GOT3 (cell line): ENCODE results near the gene PIH1D1.

Source experiments
- DNase-seq: peaks from one replicate; lab custom pipeline; 2025; ENCODE audit warnings: mixed read lengths; lab: John Stamatoyannopoulos, UW

PIH1D1 gene

GRCh38 chr19:49435670-49436069 lies 15.9 kb downstream of the PIH1D1 start:
- DNase-seq: no peak

- DNase-seq: no peak
Observed at GRCh38 chr19:49434907-49435583, 16.6 kb downstream of the PIH1D1 start.

- no peak for DNase-seq
Observed at GRCh38 chr19:49433240-49433901, 18.2 kb downstream of the PIH1D1 start.

- no peak for DNase-seq
Observed at GRCh38 chr19:49432141-49433073, 19.2 kb downstream of the PIH1D1 start.

- no peak for DNase-seq
Observed at GRCh38 chr19:49431330-49431749, 20.3 kb downstream of the PIH1D1 start.

- no peak for DNase-seq
Observed at GRCh38 chr19:49430678-49431329, 20.8 kb downstream of the PIH1D1 start.

- no peak for DNase-seq
Observed at GRCh38 chr19:49430172-49430677, 21.4 kb downstream of the PIH1D1 start.

- no peak for DNase-seq
Observed at GRCh38 chr19:49428547-49429451, 22.8 kb downstream of the PIH1D1 start.

GRCh38 chr19:49427855-49428546 lies 23.6 kb downstream of the PIH1D1 start:
- no peak for DNase-seq

GRCh38 chr19:49427339-49427738 lies 24.3 kb downstream of the PIH1D1 start:
- DNase-seq: no peak

- no peak for DNase-seq
Observed at GRCh38 chr19:49425922-49426592, 25.6 kb downstream of the PIH1D1 start.

- DNase-seq: no peak
Observed at GRCh38 chr19:49425178-49425577, 26.4 kb downstream of the PIH1D1 start, which contains the start of gene GFY. Gene GFY, plus strand, starts transcription at chr19:49425388. Its CDS starts 1,043 bp downstream, at chr19:49426431.

GRCh38 chr19:49423985-49424303 lies 27.7 kb downstream of the PIH1D1 start:
- DNase-seq: no peak

- DNase-seq: no peak
Observed at GRCh38 chr19:49423071-49423984, 28.3 kb downstream of the PIH1D1 start, which contains the start of gene PTH2. Gene PTH2, minus strand, starts transcription at chr19:49423441. Its CDS starts 102 bp downstream, at chr19:49423339.

- DNase-seq: no peak
Observed at GRCh38 chr19:49422407-49423070, 29.1 kb downstream of the PIH1D1 start.

- no peak for DNase-seq
Observed at GRCh38 chr19:49421878-49422202, 29.8 kb downstream of the PIH1D1 start.

- no peak for DNase-seq
Observed at GRCh38 chr19:49421039-49421877, 30.4 kb downstream of the PIH1D1 start.
